BJ (cell line): Measurements from ENCODE around the gene PLOD1. TPM values are rescaled to one million over a fixed set of nuclear protein-coding genes. Genes with fewer than 3 reads are reported as not detected.

Experiments used
- CTCF ChIA-PET: fragments of 350-600 bp; formaldehyde crosslinking; extraction: SDS; loops from one replicate; lab custom pipeline; 2021; ENCODE audit warnings: antibody characterized with exemption, inconsistent platforms; lab: Yijun Ruan, JAX
- POLR2A ChIA-PET: fragments of 300-600 bp; sonication (Branson Sonifier 250); formaldehyde crosslinking; extraction: SDS; loops from one replicate; lab custom pipeline; 2021; ENCODE audit warnings: antibody characterized with exemption; lab: Charles Lee
- DNase-seq: peaks from one replicate; pipeline ENCODE4 v3.0.0-alpha.2; 2011; ENCODE audit warnings: low read depth
- H3K27me3 ChIP-seq: 2 replicates; pipeline ENCODE4 v1.6.0; 2011; ENCODE audit warnings: low read length; ENCODE audit not compliant: control insufficient read depth, insufficient read depth
- H3K36me3 ChIP-seq: 2 replicates; pipeline ENCODE4 v1.5.1; 2011; ENCODE audit warnings: low read length; ENCODE audit not compliant: control insufficient read depth, insufficient read depth
- H3K4me3 ChIP-seq: 2 replicates; pipeline ENCODE4 v1.5.1; 2011; ENCODE audit warnings: low read depth, mild to moderate bottlenecking, control low read depth, low read length
- CTCF ChIP-seq: IDR thresholded peaks from 2 replicates; pipeline ENCODE4 v1.5.1; 2011; ENCODE audit warnings: low read depth, mild to moderate bottlenecking, control low read depth, inconsistent platforms, low read length, moderate library complexity; ENCODE audit not compliant: insufficient read depth
- polyA plus RNA-seq: library from polyadenylated mRNA; depleted of rRNA; stranded (reverse); fragments of >200 nt; gene quantifications from 2 replicates; pipeline ENCODE4 v1.2.3, GENCODE V29; 2011; rRNA removed
- small RNA-seq: library from RNA; depleted of rRNA; stranded (forward); fragments of <200 nt; gene quantifications from one replicate; pipeline ENCODE3, GENCODE V24; 2012; ENCODE audit warnings: low replicate concordance, low read depth; ENCODE audit not compliant: insufficient read length

PLOD1 gene
- polyA plus RNA-seq, 1 experiment, result 851 TPM

- TF ChIP-seq CTCF, result no peak
- H3K36me3 ChIP-seq, result peaks cover 7% of the 10 kb centered on the region
- H3K27me3 ChIP-seq, result no peaks in the 10 kb centered on the region
- CTCF ChIA-PET, result no interaction called here
- POLR2A ChIA-PET, result no interaction called here
- no peak for DNase-seq
- no peak overlapping the region for H3K4me3 ChIP-seq
Measured at GRCh38 chr1:12016182-12016581, 81.7 kb downstream of the PLOD1 start.

- TF ChIP-seq CTCF, result no peak
Measured at GRCh38 chr1:12019858-12020509, 85.5 kb downstream of the PLOD1 start.

GRCh38 chr1:12021616-12022015, 87.1 kb downstream of the PLOD1 start:
- H3K4me3 ChIP-seq, result no peak overlapping the region
- H3K36me3 ChIP-seq, result peaks cover 10% of the 10 kb centered on the region
- ChIA-PET POLR2A (no interaction called here), CTCF (no interaction called here)
- no peak for DNase-seq
- no peaks in the 10 kb centered on the region for H3K27me3 ChIP-seq
- no peak for TF ChIP-seq CTCF

More at GRCh38 chr1:12019858-12020509, 85.5 kb downstream of the PLOD1 start:
- CTCF ChIA-PET, result interaction anchor here (1.7 to 1.9 kb wide), 2 partner anchors 11 to 60 kb away, joined by 5 read pairs; no protein-coding TSS in a partner anchor
- H3K27me3 ChIP-seq, result no peaks in the 10 kb centered on the region
- peak overlapping the region; percentile 86 for H3K4me3 ChIP-seq
- H3K36me3 ChIP-seq, result peaks cover 6% of the 10 kb centered on the region
- POLR2A ChIA-PET, result no interaction called here
- no peak for DNase-seq

GRCh38 chr1:12022036-12022435, 87.5 kb downstream of the PLOD1 start:
- ChIA-PET POLR2A (no interaction called here), CTCF (no interaction called here)
- no peak for TF ChIP-seq CTCF
- H3K4me3 ChIP-seq, result no peak overlapping the region
- peaks cover 11% of the 10 kb centered on the region for H3K36me3 ChIP-seq
- DNase-seq, result no peak
- no peaks in the 10 kb centered on the region for H3K27me3 ChIP-seq

Small RNAs within 50 kb of the gene (small RNA-seq; reads per million reads assigned to genes)
- not detected for gene AL096840.1
- gene RF00019, result not detected
- 2.5 reads per million, percentile 26 among the genes with 10 or more reads in this experiment for gene RNU5E-4P

Other genes starting within 250 kb of the PLOD1 start
- gene DRAXIN, start 243.0 kb upstream of the PLOD1 start, polyA plus RNA-seq, result 0.01 TPM in 1 of 2 replicates, not detected in the other
- 37.9 and 64.5 TPM in 2 replicates for gene AGTRAP, start 198.6 kb upstream of the PLOD1 start, polyA plus RNA-seq
- 0.48 and 0.54 TPM in 2 replicates for gene C1orf167, start 172.5 kb upstream of the PLOD1 start, polyA plus RNA-seq
- gene MTHFR, start 128.8 kb upstream of the PLOD1 start, polyA plus RNA-seq, result 7.5 and 8.4 TPM in 2 replicates
- gene CLCN6, start 128.5 kb upstream of the PLOD1 start, polyA plus RNA-seq, result 5.4 and 6.1 TPM in 2 replicates
- not detected in 2 replicates for gene NPPA, start 86.9 kb upstream of the PLOD1 start, polyA plus RNA-seq
- gene NPPB, start 75.8 kb upstream of the PLOD1 start, polyA plus RNA-seq, result 0.12 and 0.38 TPM in 2 replicates
- 48.2 and 70.0 TPM in 2 replicates for gene KIAA2013, start 8.3 kb upstream of the PLOD1 start, polyA plus RNA-seq
- 47.5 and 62.5 TPM in 2 replicates for gene MFN2, start 45.7 kb downstream of the PLOD1 start, polyA plus RNA-seq
- 8.6 and 18.5 TPM in 2 replicates for gene MIIP, start 84.8 kb downstream of the PLOD1 start, polyA plus RNA-seq
- gene TNFRSF8, start 128.6 kb downstream of the PLOD1 start, polyA plus RNA-seq, result not detected in 2 replicates
- 0.47 and 0.60 TPM in 2 replicates for gene TNFRSF1B, start 232.3 kb downstream of the PLOD1 start, polyA plus RNA-seq